Ureter (tissue), 1 donor: ENCODE results near the gene TSPAN18. TPM values are rescaled to one million over a fixed set of nuclear protein-coding genes. Genes with fewer than 3 reads are reported as not detected.

Source experiments
- DNase-seq: peaks from one replicate; pipeline ENCODE4 v3.0.0-alpha.2; 2020; ENCODE audit warnings: low spot score
- total RNA-seq: library from RNA; stranded (reverse); gene quantifications from one replicate; pipeline ENCODE4 v1.2.4, GENCODE V29; 2023
- donor health status: DM: yes; HTN: yes; CAD: no.

The TSPAN18 gene
- total RNA-seq, 1 donor from 2014 or later: 19.1 TPM

GRCh38 chr11:44777209-44778194 lies 50.7 kb downstream of the TSPAN18 start:
- DNase-seq: no peak

- DNase-seq: no peak
Observed at GRCh38 chr11:44778195-44779100, 51.7 kb downstream of the TSPAN18 start.

GRCh38 chr11:44779736-44780520 lies 53.2 kb downstream of the TSPAN18 start:
- DNase-seq: no peak

- DNase-seq: no peak
Observed at GRCh38 chr11:44780940-44781631, 54.3 kb downstream of the TSPAN18 start.

- DNase-seq: no peak
Observed at GRCh38 chr11:44781655-44782054, 54.9 kb downstream of the TSPAN18 start.

- DNase-seq: no peak
Observed at GRCh38 chr11:44782478-44782877, 55.7 kb downstream of the TSPAN18 start.

- DNase-seq: no peak
Observed at GRCh38 chr11:44784436-44784760, 57.6 kb downstream of the TSPAN18 start.

- no peak for DNase-seq
Observed at GRCh38 chr11:44784851-44785250, 58.1 kb downstream of the TSPAN18 start.

GRCh38 chr11:44785856-44786607 lies 59.3 kb downstream of the TSPAN18 start:
- DNase-seq: no peak

- DNase-seq: no peak
Observed at GRCh38 chr11:44787070-44787469, 60.3 kb downstream of the TSPAN18 start.

- no peak for DNase-seq
Observed at GRCh38 chr11:44787981-44788380, 61.2 kb downstream of the TSPAN18 start.

- DNase-seq: no peak
Observed at GRCh38 chr11:44788536-44789261, 61.9 kb downstream of the TSPAN18 start.

GRCh38 chr11:44789496-44789895 lies 62.7 kb downstream of the TSPAN18 start:
- no peak for DNase-seq

- DNase-seq: no peak
Observed at GRCh38 chr11:44790211-44790610, 63.4 kb downstream of the TSPAN18 start.

GRCh38 chr11:44791316-44791925 lies 64.7 kb downstream of the TSPAN18 start:
- DNase-seq: no peak

GRCh38 chr11:44792171-44792570 lies 65.4 kb downstream of the TSPAN18 start:
- DNase-seq: no peak

- no peak for DNase-seq
Observed at GRCh38 chr11:44793350-44794090, 66.8 kb downstream of the TSPAN18 start.

GRCh38 chr11:44795803-44796535 lies 69.2 kb downstream of the TSPAN18 start:
- DNase-seq: no peak
